Measurements from ENCODE around the gene DCC. TPM values are rescaled to one million over a fixed set of nuclear protein-coding genes. Genes with fewer than 3 reads are reported as not detected.

DCC gene
- total RNA-seq, 4 donors from 2014 or later, result 0.27 to 2.5 TPM; not detected in 2

- Histone ChIP-seq H3K27me3 (no peaks in the 10 kb centered on the region), H3K9me3 (no peaks in the 10 kb centered on the region), H3K27ac (no peak overlapping the region), H3K4me1 (no peaks in the 10 kb centered on the region), H3K36me3 (no peaks in the 10 kb centered on the region), H3K4me3 (no peak overlapping the region)
- in situ Hi-C loops (cut with MboI; ENCODE audit: low pct_ligation_motif_present in 1 of 4, low pct_unique_long_range_greater_than_20kb in 1 of 4, low sequenced_read_pairs in 3 of 4) (no loop called here), intact Hi-C loops (cut with DNase I; ENCODE audit: low total_unique reads) (no loop called here)
- no peak for DNase-seq
- WGBS, 2 donors (ENCODE audit: low coverage in 1 of 2), result 83 to 84% methylated on average over 2 to 3 of the region's 3 CpGs
- TF ChIP-seq EP300 (IDR thresholded peaks at IDR 0.05; ENCODE audit: low read depth) (no peak), POLR2A (IDR thresholded peaks at IDR 0.05) (no peak), POLR2AphosphoS5 (IDR thresholded peaks at IDR 0.05) (no peak)
- TF ChIP-seq, protein P1, sequence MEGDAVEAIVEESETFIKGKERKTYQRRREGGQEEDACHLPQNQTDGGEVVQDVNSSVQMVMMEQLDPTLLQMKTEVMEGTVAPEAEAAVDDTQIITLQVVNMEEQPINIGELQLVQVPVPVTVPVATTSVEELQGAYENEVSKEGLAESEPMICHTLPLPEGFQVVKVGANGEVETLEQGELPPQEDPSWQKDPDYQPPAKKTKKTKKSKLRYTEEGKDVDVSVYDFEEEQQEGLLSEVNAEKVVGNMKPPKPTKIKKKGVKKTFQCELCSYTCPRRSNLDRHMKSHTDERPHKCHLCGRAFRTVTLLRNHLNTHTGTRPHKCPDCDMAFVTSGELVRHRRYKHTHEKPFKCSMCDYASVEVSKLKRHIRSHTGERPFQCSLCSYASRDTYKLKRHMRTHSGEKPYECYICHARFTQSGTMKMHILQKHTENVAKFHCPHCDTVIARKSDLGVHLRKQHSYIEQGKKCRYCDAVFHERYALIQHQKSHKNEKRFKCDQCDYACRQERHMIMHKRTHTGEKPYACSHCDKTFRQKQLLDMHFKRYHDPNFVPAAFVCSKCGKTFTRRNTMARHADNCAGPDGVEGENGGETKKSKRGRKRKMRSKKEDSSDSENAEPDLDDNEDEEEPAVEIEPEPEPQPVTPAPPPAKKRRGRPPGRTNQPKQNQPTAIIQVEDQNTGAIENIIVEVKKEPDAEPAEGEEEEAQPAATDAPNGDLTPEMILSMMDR (IDR thresholded peaks at IDR 0.05), result no peak
Measured at GRCh38 chr18:53134711-53135110, 794.7 kb downstream of the DCC start.

DNA sequence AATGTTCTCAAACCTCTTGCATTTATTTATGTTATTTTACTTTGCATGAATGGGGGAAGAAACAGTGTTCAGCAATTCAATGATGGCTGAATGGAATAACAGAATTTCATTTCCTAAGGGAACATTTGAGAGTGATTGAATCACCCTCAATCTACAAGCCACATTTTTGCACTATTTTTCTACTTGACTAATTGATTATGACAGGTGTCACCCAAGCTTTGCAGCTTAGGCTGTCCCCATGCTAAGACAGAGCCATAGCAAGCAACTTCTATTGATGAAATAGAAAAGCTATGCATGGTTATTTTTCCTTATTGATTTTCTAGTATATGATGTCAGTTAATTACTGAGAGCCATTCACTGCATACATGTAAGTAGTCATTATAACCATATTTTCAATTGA, 795.7 kb downstream of the DCC start:
- intact Hi-C loops (cut with DNase I; ENCODE audit: low total_unique reads) (no loop called here), in situ Hi-C loops (cut with MboI; ENCODE audit: low pct_ligation_motif_present in 1 of 4, low pct_unique_long_range_greater_than_20kb in 1 of 4, low sequenced_read_pairs in 3 of 4) (no loop called here)
- Histone ChIP-seq H3K36me3 (no peaks in the 10 kb centered on the region), H3K27me3 (no peaks in the 10 kb centered on the region), H3K27ac (no peak overlapping the region), H3K4me3 (no peak overlapping the region), H3K9me3 (no peaks in the 10 kb centered on the region), H3K4me1 (no peaks in the 10 kb centered on the region)
- TF ChIP-seq, protein P1 (IDR thresholded peaks at IDR 0.05), result no peak
- no peak for TF ChIP-seq POLR2AphosphoS5 (IDR thresholded peaks at IDR 0.05)
- TF ChIP-seq POLR2A (IDR thresholded peaks at IDR 0.05), result no peak
- TF ChIP-seq EP300 (IDR thresholded peaks at IDR 0.05; ENCODE audit: low read depth), result no peak
- DNase-seq, result no peak

DNA sequence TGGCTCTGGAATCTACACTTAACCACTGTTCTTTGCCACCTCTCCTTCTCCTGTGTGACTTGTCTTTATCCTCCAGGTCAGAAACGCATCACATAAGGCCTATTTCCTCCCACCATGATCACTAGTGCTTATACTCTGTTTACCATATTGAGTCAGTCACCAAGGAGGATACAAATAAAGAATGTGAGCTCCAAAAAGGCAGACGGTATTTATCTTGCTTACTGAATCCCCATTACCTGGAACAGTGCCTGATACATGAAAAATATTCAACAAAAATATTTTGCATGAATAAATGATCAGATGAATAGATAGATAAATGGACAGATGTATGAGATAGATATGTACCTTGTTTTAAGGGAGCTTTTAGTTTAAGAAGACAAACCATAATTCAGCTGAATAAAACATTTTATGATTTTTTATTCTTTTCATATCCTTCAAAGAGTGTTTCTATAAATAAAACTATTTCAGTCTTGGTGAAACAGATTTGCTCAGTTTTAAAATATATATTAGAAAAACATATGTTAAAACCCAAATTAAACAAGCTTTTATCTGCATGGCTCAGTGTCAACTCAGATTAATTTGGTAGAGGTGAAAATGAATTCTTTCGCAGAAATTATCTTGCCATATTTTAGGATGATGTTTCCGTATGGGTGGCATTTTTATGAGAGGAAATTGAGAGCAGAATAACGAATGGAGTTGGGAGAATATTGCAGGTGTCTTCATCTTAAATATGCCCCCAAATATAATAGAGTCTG, 799.9 kb downstream of the DCC start:
- no peak overlapping the region for H3K4me3 ChIP-seq
- H3K27ac ChIP-seq, result no peak overlapping the region
- H3K27me3 ChIP-seq, result no peaks in the 10 kb centered on the region
- intact Hi-C loops (cut with DNase I; ENCODE audit: low total_unique reads) (no loop called here), in situ Hi-C loops (cut with MboI; ENCODE audit: low pct_ligation_motif_present in 1 of 4, low pct_unique_long_range_greater_than_20kb in 1 of 4, low sequenced_read_pairs in 3 of 4) (no loop called here)
- no peaks in the 10 kb centered on the region for H3K9me3 ChIP-seq
- TF ChIP-seq, protein P1 (IDR thresholded peaks at IDR 0.05), result no peak
- TF ChIP-seq POLR2A (IDR thresholded peaks at IDR 0.05), result no peak
- H3K4me1 ChIP-seq, result no peaks in the 10 kb centered on the region
- DNase-seq, result no peak
- no peaks in the 10 kb centered on the region for H3K36me3 ChIP-seq
- WGBS, 2 donors (ENCODE audit: low coverage in 1 of 2), result 63 to 67% methylated on average over 5 of the region's 5 CpGs

- no peak for DNase-seq
- TF ChIP-seq POLR2AphosphoS5 (IDR thresholded peaks at IDR 0.05), result no peak
- no peak for TF ChIP-seq POLR2A (IDR thresholded peaks at IDR 0.05)
- TF ChIP-seq, protein P1 (IDR thresholded peaks at IDR 0.05), result no peak
- TF ChIP-seq EP300 (IDR thresholded peaks at IDR 0.05; ENCODE audit: low read depth), result no peak
- no peaks in the 10 kb centered on the region for H3K27me3 ChIP-seq
- no peaks in the 10 kb centered on the region for H3K36me3 ChIP-seq
- no peaks in the 10 kb centered on the region for H3K4me1 ChIP-seq
- intact Hi-C loops (cut with DNase I; ENCODE audit: low total_unique reads) (no loop called here), in situ Hi-C loops (cut with MboI; ENCODE audit: low pct_ligation_motif_present in 1 of 4, low pct_unique_long_range_greater_than_20kb in 1 of 4, low sequenced_read_pairs in 3 of 4) (no loop called here)
- WGBS, 2 donors (ENCODE audit: low coverage in 1 of 2), result 70 to 75% methylated on average over 3 to 4 of the region's 4 CpGs
- no peaks in the 10 kb centered on the region for H3K9me3 ChIP-seq
- H3K27ac ChIP-seq, result no peak overlapping the region
- H3K4me3 ChIP-seq, result no peak overlapping the region
Measured at GRCh38 chr18:53142005-53142404, 802.0 kb downstream of the DCC start.

Measured in transverse colon (tissue), 4 donors.